HCT116 (cell line): ENCODE data around the gene CEMP1. TPM values are rescaled to one million over a fixed set of nuclear protein-coding genes. Genes with fewer than 3 reads are reported as not detected.

Source experiments
- ATAC-seq: fragments of 200-7000 bp; cut with Tn5 transposase; 2 replicates; pipeline ENCODE4 v1.9.1; 2020; ENCODE audit warnings: mild to moderate bottlenecking, moderate library complexity
- BruUV-seq: library from RNA; stranded (reverse); fragments of 400-500 nt; replicated peaks from 2 replicates; lab custom pipeline; 2021; lab: Mats Ljungman, UMichigan
- CTCF ChIA-PET: fragments of 300-600 bp; sonication (Branson Sonifier 250); formaldehyde crosslinking; loops from one replicate; lab custom pipeline; 2021; ENCODE audit warnings: antibody characterized with exemption; lab: Charles Lee
- POLR2A ChIA-PET: fragments of 300-600, 350-600 bp; sonication (Branson Sonifier 250); formaldehyde crosslinking; loops from one replicate; lab custom pipeline; 2021; ENCODE audit warnings: antibody characterized with exemption; lab: Charles Lee
- RAD21 ChIA-PET, 2 experiments: fragments of 300-600 bp; sonication (Branson Sonifier 250); formaldehyde crosslinking; loops; one replicate each; lab custom pipeline; 2023; ENCODE audit warnings: low total read pairs in 2 of 2; ENCODE audit not compliant: uncharacterized antibody in 2 of 2, unreplicated experiment in 2 of 2, low non-redundant PET in 1 of 2; lab: Charles Lee
- DNase-seq: peaks from one replicate; pipeline ENCODE4 v3.0.0-alpha.2; 2010; ENCODE audit warnings: low read depth, low spot score
- H2AFZ ChIP-seq: fragments of 200-600 bp; shearing (Covaris generic), sonication (generic); 2 replicates; pipeline ENCODE4 v1.6.1; 2017; ENCODE audit warnings: low read depth, mixed run types, mixed read lengths, antibody characterized with exemption, low read length; ENCODE audit not compliant: poor library complexity, severe bottlenecking
- H3K27ac ChIP-seq: 2 replicates; pipeline ENCODE4 v1.5.1; 2012; ENCODE audit warnings: low read depth, low read length
- H3K27me3 ChIP-seq: fragments of 200-600 bp; sonication (generic); 2 replicates; pipeline ENCODE4 v1.6.1; 2016; ENCODE audit warnings: mixed run types, low read length, mixed read lengths; ENCODE audit not compliant: insufficient read depth
- H3K36me3 ChIP-seq, 2 experiments: fragments of 200-500 bp in 1 of 2; fragments of 200-600 bp in 1 of 2; sonication (Bioruptor generic) in 1 of 2; sonication (generic) in 1 of 2; 2 replicates each; pipeline versions ENCODE4 v1.5.1 to v1.6.1; 2014 to 2016; ENCODE audit warnings: low read length in 2 of 2, inconsistent platforms in 1 of 2, mixed read lengths in 1 of 2, mixed run types in 1 of 2; ENCODE audit not compliant: insufficient read depth in 2 of 2, control insufficient read depth in 1 of 2
- H3K4me1 ChIP-seq, 2 experiments: fragments of 200-600 bp in 1 of 2; sonication (generic) in 1 of 2; 2 replicates each; pipeline versions ENCODE4 v1.5.1 to v1.6.1; 2012 to 2017; ENCODE audit warnings: low read length in 2 of 2, inconsistent platforms in 1 of 2, mild to moderate bottlenecking in 1 of 2, mixed read lengths in 1 of 2, mixed run types in 1 of 2, moderate library complexity in 1 of 2; ENCODE audit not compliant: insufficient read depth in 2 of 2, control insufficient read depth in 1 of 2
- H3K4me2 ChIP-seq: fragments of 200-600 bp; sonication (generic); 2 replicates; pipeline ENCODE4 v1.6.1; 2017; ENCODE audit warnings: mixed run types, low read length, mixed read lengths
- H3K4me3 ChIP-seq, 2 experiments: fragments of 200-600 bp in 1 of 2; sonication (generic) in 1 of 2; replicated peaks in 1 of 2; 2 replicates each; pipeline ENCODE4 v1.5.1; 2011 to 2016; ENCODE audit warnings: low read length in 2 of 2, control low read depth in 1 of 2, low read depth in 1 of 2, mild to moderate bottlenecking in 1 of 2, mixed read lengths in 1 of 2, mixed run types in 1 of 2
- H3K79me2 ChIP-seq: fragments of 200-600 bp; sonication (generic); 2 replicates; pipeline ENCODE4 v1.6.1; 2017; ENCODE audit warnings: mild to moderate bottlenecking, mixed run types, low read length, moderate library complexity, mixed read lengths; ENCODE audit not compliant: insufficient read depth
- H3K9ac ChIP-seq: fragments of 200-600 bp; sonication (generic); 2 replicates; pipeline ENCODE4 v1.6.1; 2016; ENCODE audit warnings: low read length, mixed read lengths
- H3K9me2 ChIP-seq: fragments of 200-600 bp; sonication (generic), shearing (Covaris generic); 2 replicates; pipeline ENCODE4 v1.6.1; 2017; ENCODE audit warnings: mixed run types, mild to moderate bottlenecking, moderate library complexity; ENCODE audit not compliant: insufficient read depth
- H3K9me3 ChIP-seq, 2 experiments: fragments of 200-500 bp in 1 of 2; fragments of 200-600 bp in 1 of 2; sonication (Bioruptor generic) in 1 of 2; sonication (generic) in 1 of 2; 2 replicates each; pipeline ENCODE4 v1.6.1; 2014 to 2017; ENCODE audit warnings: low read length in 2 of 2, mixed read lengths in 2 of 2, inconsistent platforms in 1 of 2, low read depth in 1 of 2, mild to moderate bottlenecking in 1 of 2, mixed run types in 1 of 2, moderate library complexity in 1 of 2; ENCODE audit not compliant: control insufficient read depth in 1 of 2, insufficient read depth in 1 of 2
- H4K20me1 ChIP-seq: fragments of 200-600 bp; sonication (generic), shearing (Covaris generic); 2 replicates; pipeline ENCODE4 v1.6.1; 2017; ENCODE audit warnings: mixed run types, mild to moderate bottlenecking, moderate library complexity; ENCODE audit not compliant: insufficient read depth
- CTCF ChIP-seq, 3 experiments: fragments of 200-600 bp in 1 of 3; sonication (generic) in 1 of 3; IDR thresholded peaks in 2 of 3; conservative IDR thresholded peaks in 1 of 3; 2 replicates each; pipeline ENCODE4 v1.5.1; 2012 to 2017; ENCODE audit warnings: low read depth in 2 of 3, low read length in 2 of 3, antibody characterized with exemption in 1 of 3, borderline replicate concordance in 1 of 3, control low read depth in 1 of 3, mild to moderate bottlenecking in 1 of 3, mixed read lengths in 1 of 3, mixed run types in 1 of 3, moderate library complexity in 1 of 3; ENCODE audit not compliant: insufficient read depth in 1 of 3
- EZH2phosphoT487 ChIP-seq: fragments of 200-600 bp; IDR thresholded peaks from 2 replicates; pipeline ENCODE4 v1.6.1; 2018; ENCODE audit warnings: antibody characterized with exemption, borderline replicate concordance
- JUND ChIP-seq: IDR thresholded peaks from 2 replicates; pipeline ENCODE4 v1.6.1; 2012
- MAX ChIP-seq: IDR thresholded peaks from 2 replicates; pipeline ENCODE4 v1.6.1; 2012
- POLR2AphosphoS5 ChIP-seq: IDR thresholded peaks from 2 replicates; pipeline ENCODE4 v1.6.1; 2011; ENCODE audit warnings: mild to moderate bottlenecking, low read depth, low read length, moderate library complexity
- SIN3A ChIP-seq: IDR thresholded peaks from 2 replicates; pipeline ENCODE4 v1.6.1; 2012; ENCODE audit warnings: low read depth
- SP1 ChIP-seq: IDR thresholded peaks from 2 replicates; pipeline ENCODE4 v1.6.1; 2012; ENCODE audit warnings: low read depth
- YY1 ChIP-seq: IDR thresholded peaks from 2 replicates; pipeline ENCODE4 v1.6.1; 2011; ENCODE audit warnings: low read length, low read depth, moderate library complexity, mild to moderate bottlenecking; ENCODE audit not compliant: insufficient replicate concordance; ENCODE audit errors: extremely low read depth
- ZBTB33 ChIP-seq: IDR thresholded peaks from 2 replicates; pipeline ENCODE4 v1.6.1; 2011; ENCODE audit warnings: mild to moderate bottlenecking, low read length, moderate library complexity; ENCODE audit not compliant: insufficient replicate concordance; ENCODE audit errors: extremely low read depth
- ZNF274 ChIP-seq: fragments of 200-500 bp; sonication (Bioruptor generic); IDR thresholded peaks from 2 replicates; pipeline ENCODE4 v1.6.1; 2014; ENCODE audit warnings: mild to moderate bottlenecking, low read depth, low read length, inconsistent platforms
- intact Hi-C: fragments of 100-400 bp; cut with micrococcal nuclease; formaldehyde crosslinking; loops from 2 replicates; pipeline ENCODE4 v1.10.0; 2022
- total RNA-seq: library from RNA; stranded (reverse); gene quantifications from one replicate; pipeline ENCODE4 v1.2.1, GENCODE V29; 2021; ENCODE audit not compliant: unreplicated experiment

The CEMP1 gene
- total RNA-seq, 1 experiment from 2014 or later, result 0.32 TPM

- ATAC-seq, result peak; percentile 71
- H3K9me3 ChIP-seq, result no peaks in the 10 kb centered on the region
- 0 out of 6 replicates have a peak, but pooled peaks of 1 of the 3 experiments have one; percentile 8 for TF ChIP-seq CTCF (IDR thresholded peaks at IDR 0.05 in 2 of 3, conservative IDR thresholded peaks at IDR 0.05 in 1 of 3; ENCODE audit: borderline replicate concordance in 1 of 3, insufficient read depth in 1 of 3, low read depth in 2 of 3, low read length in 2 of 3)
- no peak for TF ChIP-seq POLR2AphosphoS5
- ChIA-PET RAD21 (no interaction called here), CTCF (no interaction called here), POLR2A (interaction anchor here (1.1 to 1.8 kb wide), 2 partner anchors 12 to 252 kb away, joined by 3 to 6 read pairs; no protein-coding TSS in a partner anchor)
- H2AFZ ChIP-seq, result no peak overlapping the region
- no TSS peak for BruUV-seq
- H3K4me2 ChIP-seq, result peak overlapping the region; percentile 99
- H3K36me3 ChIP-seq, result peaks cover 9 to 20% of the 10 kb centered on the region in 2 experiments; a peak in 2 of 4 replicates
- peaks cover 67% of the 10 kb centered on the region for H3K79me2 ChIP-seq
- peak overlapping the region; percentile 77 to 89 for H3K4me3 ChIP-seq
- H3K9me2 ChIP-seq, result no peaks in the 10 kb centered on the region
- intact Hi-C loops, result no loop called here
- H3K9ac ChIP-seq, result peak overlapping the region; percentile 94
- H3K4me1 ChIP-seq, result peaks cover 11 to 36% of the 10 kb centered on the region in 2 experiments
- DNase-seq, result no peak
- peak overlapping the region; percentile 57 for H3K27ac ChIP-seq
- no peaks in the 10 kb centered on the region for H3K27me3 ChIP-seq
- peaks cover 5% of the 10 kb centered on the region; the same call in 1 of the 2 replicates for H4K20me1 ChIP-seq
Observed at GRCh38 chr16:2520784-2521531, 10.2 kb downstream of the CEMP1 start.

- ChIA-PET RAD21 (no interaction called here), CTCF (no interaction called here), POLR2A (interaction anchor here (0.6 to 1.8 kb wide), 3 partner anchors 12 to 251 kb away, joined by 3 to 6 read pairs (median 4); partner anchors contain the start of gene PDPK1)
- no TSS peak for BruUV-seq
- intact Hi-C loops, result no loop called here
- peak within 1 kb of the TSS; percentile 77 to 89 for H3K4me3 ChIP-seq
- ATAC-seq (peak; percentile 71), DNase-seq (peak; percentile 69)
- peaks cover 16 to 43% of the 10 kb centered on the region in 2 experiments for H3K4me1 ChIP-seq
- no peak for TF ChIP-seq ZNF274
- peak; percentile 49; the same call in 1 of the 2 replicates for TF ChIP-seq SP1
- TF ChIP-seq SIN3A, result peak; percentile 93
- peak; percentile 82 for TF ChIP-seq POLR2AphosphoS5
- peak; percentile 94 for TF ChIP-seq MAX
- TF ChIP-seq ZBTB33, result peak; percentile 84
- peak; percentile 37 for TF ChIP-seq YY1
- no peak for TF ChIP-seq EZH2phosphoT487
- TF ChIP-seq JUND, result peak; percentile 72
- no peaks in the 10 kb centered on the region for H3K9me3 ChIP-seq
- H3K27ac ChIP-seq, result peak within 1 kb of the TSS; percentile 57
- H3K27me3 ChIP-seq, result no peaks in the 10 kb centered on the region
- peaks cover 9 to 18% of the 10 kb centered on the region in 2 experiments; a peak in 2 of 4 replicates for H3K36me3 ChIP-seq
- no peak within 1 kb of the TSS for H2AFZ ChIP-seq
- peaks cover 73% of the 10 kb centered on the region for H3K79me2 ChIP-seq
- H3K4me2 ChIP-seq, result peak within 1 kb of the TSS; percentile 99
- H3K9me2 ChIP-seq, result no peaks in the 10 kb centered on the region
- peaks cover 5% of the 10 kb centered on the region; the same call in 1 of the 2 replicates for H4K20me1 ChIP-seq
- peak within 1 kb of the TSS; percentile 94 for H3K9ac ChIP-seq
Observed at GRCh38 chr16:2520097-2520783, 11.0 kb downstream of the CEMP1 start, which contains the start of gene AMDHD2. Gene AMDHD2 (plus strand): TSS chr16:2520371. CDS start chr16:2520459, 88 bp downstream.
